GM03348 (cell line): ENCODE measurements around the gene DNAI2.

Source experiments
- DNase-seq: peaks from one replicate; pipeline ENCODE4 v3.0.0; 2012; ENCODE audit warnings: low spot score

DNAI2 gene

GRCh38 chr17:74339537-74340195 is 65.6 kb downstream of the DNAI2 start:
- no peak for DNase-seq

DNA sequence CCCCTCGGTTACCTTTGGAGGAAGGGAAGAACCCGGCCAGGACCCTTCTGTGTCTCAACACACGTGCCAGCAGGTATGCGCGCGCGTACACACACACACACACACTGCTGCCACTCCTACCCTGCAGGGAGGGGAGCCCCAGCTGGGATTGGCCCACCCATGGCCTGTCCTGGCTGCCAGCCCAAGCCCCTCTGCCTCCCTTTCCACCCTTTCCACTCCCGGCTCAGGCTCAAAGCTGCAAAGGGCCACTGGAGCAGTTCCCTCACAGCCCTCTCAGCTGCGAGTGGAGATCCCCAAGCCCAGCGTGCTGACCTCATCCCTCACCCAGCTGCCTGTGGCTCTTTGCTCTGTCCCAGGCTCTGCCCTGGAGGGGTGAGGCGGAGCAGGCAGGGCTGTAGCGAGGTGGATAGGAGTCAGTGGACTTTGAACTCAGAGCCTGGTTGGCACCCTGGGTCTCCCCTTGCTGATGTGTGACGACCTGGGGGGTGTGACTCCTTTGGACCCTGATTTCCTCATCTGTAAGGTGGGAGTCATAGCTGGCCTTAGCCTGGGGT is 66.5 kb downstream of the DNAI2 start:
- no peak for DNase-seq

DNA sequence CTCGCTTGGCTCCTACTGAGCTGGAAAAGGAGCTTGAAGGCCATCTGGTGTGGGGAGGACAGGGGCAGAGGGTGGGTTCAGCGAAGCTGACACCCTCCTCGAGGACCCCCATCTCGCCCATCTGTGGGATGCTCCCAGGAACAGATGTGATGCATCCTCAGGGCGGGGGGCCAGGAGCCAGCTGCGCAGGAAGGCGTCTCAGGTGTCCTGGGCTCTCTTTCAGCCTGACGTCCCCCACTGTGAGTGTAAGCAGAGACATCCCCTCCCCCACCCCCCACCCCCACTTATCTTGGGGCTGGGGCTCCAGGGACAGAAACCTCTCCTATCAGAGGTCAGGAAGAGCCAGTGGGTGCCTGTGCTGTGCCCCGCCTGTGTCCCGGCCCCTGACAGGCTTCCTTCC is 68.2 kb downstream of the DNAI2 start:
- no peak for DNase-seq

DNA sequence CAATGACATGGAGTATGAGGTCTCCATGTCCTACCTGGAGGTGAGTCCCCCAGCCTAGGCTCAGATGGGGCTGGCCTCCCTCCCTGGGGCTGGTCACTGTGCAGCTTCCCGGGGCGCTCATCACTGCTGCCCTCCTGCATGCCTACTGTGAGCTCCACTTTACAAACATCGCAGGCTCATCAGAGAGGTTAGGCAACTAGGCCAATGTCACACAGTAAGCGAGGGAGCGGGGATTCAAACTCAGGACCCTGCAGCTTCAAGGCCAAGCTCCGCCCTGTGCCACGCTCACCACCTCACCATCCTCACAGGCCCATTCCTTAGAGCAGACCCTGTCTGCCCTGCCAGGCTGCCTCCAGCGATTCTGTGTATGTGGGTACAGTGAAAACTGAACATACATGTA is 69.1 kb downstream of the DNAI2 start:
- no peak for DNase-seq

DNA sequence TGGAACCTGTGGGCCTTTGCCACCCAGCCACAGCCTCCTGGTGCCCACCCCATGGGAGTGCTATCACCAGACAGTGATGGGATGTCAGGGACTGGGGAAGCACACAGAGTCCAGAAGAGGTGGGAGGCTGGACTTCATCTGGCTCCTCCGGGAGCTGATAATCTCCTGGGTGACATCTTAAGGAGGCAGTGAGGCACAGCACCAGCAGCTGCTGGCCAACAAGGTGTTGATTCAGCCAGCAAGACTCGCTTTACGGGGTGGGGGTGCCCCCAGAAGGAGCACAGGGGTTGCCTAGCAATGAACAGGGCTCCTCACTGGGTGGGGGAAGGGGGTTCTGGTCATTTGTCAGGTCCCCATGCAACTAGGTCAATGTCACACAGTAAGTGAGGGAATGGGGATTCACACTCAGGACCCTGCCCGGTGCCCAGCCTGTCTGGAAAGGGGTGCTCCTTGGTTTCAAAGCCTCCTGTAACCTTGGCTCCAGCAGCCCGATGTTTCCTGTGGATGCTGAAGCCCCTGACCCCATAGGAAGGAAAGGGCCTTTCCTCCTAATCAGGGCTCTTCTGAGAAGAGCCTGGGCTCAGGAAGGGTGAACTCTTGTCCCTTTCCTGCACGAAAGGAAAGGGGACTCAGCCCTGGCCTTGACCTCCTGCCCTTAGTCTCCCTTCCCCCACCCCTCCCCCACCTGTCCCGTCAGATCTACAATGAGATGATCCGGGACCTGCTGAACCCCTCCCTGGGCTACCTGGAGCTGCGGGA is 69.7 kb downstream of the DNAI2 start:
- no peak for DNase-seq

GRCh38 chr17:74344658-74345057 is 70.6 kb downstream of the DNAI2 start:
- no peak for DNase-seq

DNA sequence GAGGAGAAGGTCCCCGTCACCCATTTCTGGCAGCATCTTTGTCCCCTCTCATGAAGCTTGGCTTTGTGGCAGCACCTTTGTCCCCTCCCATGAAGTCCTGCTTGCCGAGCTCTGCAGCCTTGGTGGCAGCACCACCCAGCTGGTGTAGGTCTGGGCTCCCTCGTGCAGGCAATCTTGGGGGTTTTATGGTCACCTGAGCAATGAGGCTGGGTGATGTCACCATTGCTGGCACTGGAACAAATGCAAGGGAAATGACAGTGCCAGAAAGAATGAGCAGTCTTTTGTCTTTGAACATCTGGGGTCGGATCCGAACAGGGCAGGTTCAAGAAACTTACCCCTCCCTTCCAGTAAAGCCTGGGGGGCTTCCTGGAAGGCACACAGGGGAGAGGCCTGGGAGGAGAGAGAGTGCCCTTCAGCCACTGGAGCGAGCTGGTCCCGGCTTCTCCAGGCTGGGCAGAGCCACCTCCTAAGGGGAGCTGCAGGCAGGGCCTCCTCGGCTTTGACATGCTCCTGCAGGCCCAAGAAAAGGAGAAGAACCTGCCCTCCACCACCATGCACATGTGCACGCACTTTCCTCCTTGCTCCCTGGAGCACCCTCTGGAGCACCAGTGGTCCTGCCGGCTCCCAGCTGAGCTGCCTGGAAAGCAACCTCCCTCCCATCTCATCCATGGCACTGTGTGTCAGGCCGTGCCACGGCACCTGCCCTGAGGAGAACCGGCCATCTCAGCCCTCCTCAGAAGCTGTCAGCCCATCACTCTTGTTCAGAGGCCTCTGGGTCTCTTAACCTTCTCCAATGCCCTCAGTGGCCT is 71.6 kb downstream of the DNAI2 start:
- DNase-seq = no peak

DNA sequence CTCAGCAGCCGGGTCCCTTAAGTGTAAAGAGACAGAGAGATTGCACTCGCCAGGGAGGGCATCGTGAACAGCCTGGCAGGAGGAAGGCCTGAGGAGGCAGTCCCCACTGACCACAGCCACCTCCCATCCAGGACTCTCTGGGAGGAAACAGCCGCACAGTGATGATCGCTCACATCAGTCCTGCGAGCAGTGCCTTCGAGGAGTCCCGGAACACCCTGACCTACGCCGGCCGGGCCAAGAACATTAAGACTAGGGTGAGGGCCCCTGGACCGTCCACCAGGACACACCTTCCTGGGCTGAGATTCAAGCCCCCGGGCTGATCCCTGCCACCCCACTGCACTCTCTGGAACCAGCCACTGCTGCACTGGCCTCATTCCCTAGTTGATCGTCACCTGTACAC is 73.6 kb downstream of the DNAI2 start:
- DNase-seq = no peak

DNA sequence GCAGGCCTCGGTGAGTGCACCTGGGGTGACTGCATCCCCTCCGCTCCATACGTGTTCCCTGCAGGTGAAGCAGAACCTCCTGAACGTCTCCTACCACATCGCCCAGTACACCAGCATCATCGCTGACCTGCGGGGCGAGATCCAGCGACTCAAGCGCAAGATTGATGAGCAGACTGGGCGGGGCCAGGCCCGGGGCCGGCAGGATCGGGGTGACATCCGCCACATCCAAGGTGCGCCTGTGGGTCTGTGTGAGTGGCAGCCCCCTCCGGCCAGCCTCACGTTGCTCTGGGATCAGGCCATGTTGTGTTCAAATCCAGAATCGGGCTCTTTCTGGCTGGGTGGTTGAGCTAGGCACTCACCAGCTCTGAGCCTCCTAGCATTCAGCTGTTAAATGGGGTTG is 75.1 kb downstream of the DNAI2 start:
- DNase-seq = no peak

- no peak for DNase-seq
Measured at GRCh38 chr17:74350486-74350885, 76.5 kb downstream of the DNAI2 start.

DNA sequence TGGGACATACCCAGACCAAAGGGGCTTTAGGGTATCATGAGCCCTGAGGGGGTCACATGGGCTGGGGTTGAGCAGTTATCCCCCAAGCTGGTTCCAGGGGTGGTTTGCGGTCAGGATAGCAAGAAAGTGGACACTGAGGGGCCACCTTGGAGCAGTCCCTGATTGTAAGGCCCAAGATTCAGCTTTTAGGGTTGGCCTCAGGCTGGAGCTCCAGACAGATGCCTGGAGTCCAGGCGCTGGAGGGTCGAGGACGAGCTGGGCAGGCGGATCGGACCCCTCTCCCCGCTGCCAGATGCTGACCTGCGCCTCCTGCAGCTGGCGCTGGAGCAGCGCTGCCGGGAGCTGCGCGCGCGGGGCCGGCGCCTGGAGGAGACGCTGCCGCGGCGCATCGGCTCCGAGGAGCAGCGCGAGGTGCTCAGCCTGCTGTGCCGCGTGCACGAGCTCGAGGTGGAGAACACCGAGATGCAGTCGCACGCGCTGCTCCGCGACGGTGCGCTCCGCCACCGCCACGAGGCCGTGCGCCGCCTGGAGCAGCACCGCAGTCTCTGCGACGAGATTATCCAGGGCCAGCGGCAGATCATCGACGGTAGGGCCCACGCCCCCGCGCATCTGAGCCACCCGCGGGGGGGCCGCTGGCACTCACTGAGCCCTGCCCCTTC is 77.6 kb downstream of the DNAI2 start:
- no peak for DNase-seq

GRCh38 chr17:74353446-74354060 is 79.5 kb downstream of the DNAI2 start:
- no peak for DNase-seq

DNA sequence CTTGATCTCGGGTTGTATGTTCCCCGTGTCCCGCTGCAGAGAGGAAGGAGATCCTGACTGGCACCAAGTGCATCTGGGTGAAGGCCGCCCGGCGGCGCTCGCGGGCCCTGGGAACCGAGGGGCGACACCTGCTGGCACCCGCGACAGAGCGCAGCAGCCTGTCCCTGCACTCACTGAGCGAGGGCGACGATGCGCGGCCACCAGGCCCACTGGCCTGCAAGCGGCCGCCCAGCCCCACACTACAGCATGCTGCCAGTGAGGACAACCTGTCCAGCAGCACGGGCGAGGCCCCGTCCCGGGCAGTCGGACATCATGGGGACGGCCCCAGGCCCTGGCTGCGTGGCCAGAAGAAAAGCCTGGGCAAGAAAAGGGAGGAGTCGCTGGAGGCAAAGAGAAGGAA is 80.1 kb downstream of the DNAI2 start:
- no peak for DNase-seq

DNA sequence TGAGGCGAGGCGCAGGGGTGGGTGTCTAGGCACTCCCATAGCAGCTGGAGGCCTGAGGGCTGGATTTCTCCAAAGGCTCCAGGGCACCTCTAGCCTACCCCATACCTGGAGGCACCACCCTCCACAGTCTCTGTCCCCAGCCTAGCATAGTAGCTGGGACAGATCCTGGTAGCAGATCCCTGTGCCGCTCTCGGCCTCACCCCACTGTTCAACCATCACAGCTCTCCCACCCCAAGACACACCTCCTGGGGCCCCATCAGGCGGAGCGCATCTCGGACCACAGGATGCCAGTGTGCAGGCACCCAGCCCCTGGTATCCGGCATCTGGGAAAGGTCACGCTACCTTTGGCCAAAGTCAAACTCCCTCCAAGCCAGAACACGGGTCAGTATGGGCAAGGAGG is 80.5 kb downstream of the DNAI2 start:
- DNase-seq = no peak

- DNase-seq = no peak
Measured at GRCh38 chr17:74355065-74355464, 81.0 kb downstream of the DNAI2 start.

GRCh38 chr17:74356646-74357465 is 82.8 kb downstream of the DNAI2 start:
- no peak for DNase-seq

GRCh38 chr17:74357466-74357809 is 83.4 kb downstream of the DNAI2 start:
- DNase-seq = no peak

DNA sequence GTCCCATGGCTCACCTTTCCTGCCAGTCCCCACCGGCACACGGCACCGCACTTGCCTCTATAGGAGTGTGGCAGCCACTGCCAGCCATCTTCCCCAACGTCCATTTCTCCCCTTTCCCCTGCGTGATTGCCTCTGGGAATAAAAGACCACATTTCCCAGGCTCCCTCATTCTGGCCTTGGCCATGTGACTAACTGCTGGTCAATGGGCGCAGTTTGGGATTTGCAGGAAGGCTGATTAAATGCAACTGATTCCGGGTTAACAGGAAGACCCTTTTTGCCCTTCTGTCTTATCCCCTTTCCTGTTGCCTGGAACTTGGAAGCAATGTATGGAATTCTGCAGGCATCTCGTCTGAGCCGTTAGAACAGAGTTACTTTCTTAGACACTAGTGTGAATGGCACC is 84.7 kb downstream of the DNAI2 start:
- no peak for DNase-seq

- no peak for DNase-seq
Measured at GRCh38 chr17:74359916-74360315, 85.9 kb downstream of the DNAI2 start.

DNA sequence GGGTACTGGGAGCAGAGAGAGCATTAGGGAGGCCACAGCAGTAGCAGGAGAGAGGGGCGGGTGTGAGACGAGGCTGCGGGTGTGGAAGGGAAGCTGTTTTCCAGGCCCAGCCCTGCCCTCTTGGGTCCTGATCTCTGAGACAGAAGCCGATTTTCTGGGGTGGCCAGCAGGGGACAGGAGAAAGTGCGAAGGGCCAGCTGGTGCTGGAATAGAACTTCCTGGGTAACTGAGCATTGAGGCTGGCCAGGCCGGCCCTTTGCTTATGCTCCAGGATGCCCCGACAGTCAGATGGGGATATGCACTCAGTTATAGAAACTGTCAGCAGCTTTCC is 86.8 kb downstream of the DNAI2 start:
- DNase-seq = no peak
